ENCODE data around the gene DGKH.

Gene DGKH

DNA sequence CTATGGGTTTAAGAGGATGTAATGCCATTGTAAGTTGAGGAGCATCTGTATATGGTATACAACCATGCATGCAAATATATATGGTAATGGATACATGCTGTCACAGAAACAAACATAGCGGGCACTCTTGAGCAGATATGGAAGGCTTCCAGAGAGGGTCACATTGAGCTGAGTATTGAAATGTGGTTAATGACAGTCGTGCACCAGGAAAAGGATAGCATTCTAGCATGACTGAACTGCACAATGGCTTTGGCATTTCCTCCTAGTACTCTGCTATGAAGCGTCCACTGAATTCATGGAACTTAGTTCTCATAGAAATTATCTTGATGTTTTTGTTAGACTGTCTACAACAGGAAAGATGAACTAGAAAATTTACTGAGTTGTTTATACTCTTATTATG, 25.2 kb downstream of the DGKH start:
- TF ChIP-seq, protein P1, sequence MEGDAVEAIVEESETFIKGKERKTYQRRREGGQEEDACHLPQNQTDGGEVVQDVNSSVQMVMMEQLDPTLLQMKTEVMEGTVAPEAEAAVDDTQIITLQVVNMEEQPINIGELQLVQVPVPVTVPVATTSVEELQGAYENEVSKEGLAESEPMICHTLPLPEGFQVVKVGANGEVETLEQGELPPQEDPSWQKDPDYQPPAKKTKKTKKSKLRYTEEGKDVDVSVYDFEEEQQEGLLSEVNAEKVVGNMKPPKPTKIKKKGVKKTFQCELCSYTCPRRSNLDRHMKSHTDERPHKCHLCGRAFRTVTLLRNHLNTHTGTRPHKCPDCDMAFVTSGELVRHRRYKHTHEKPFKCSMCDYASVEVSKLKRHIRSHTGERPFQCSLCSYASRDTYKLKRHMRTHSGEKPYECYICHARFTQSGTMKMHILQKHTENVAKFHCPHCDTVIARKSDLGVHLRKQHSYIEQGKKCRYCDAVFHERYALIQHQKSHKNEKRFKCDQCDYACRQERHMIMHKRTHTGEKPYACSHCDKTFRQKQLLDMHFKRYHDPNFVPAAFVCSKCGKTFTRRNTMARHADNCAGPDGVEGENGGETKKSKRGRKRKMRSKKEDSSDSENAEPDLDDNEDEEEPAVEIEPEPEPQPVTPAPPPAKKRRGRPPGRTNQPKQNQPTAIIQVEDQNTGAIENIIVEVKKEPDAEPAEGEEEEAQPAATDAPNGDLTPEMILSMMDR (IDR thresholded peaks at IDR 0.05; ENCODE audit: poor library complexity, severe bottlenecking) = no peak
- DNase-seq (ENCODE audit: low spot score) = no peak
- Histone ChIP-seq H3K27me3 (ENCODE audit: insufficient read depth, poor library complexity, severe bottlenecking) (no peaks in the 10 kb centered on the region), H3K36me3 (ENCODE audit: low read depth) (peaks cover 14% of the 10 kb centered on the region), H3K27ac (ENCODE audit: poor library complexity, severe bottlenecking) (no peak overlapping the region), H3K4me3 (ENCODE audit: severe bottlenecking) (no peak overlapping the region), H3K9me3 (ENCODE audit: severe bottlenecking) (no peaks in the 10 kb centered on the region), H3K4me1 (ENCODE audit: insufficient read depth, poor library complexity, severe bottlenecking) (peaks cover 17% of the 10 kb centered on the region)
- ATAC-seq (ENCODE audit: low read depth) = no peak

GRCh38 chr13:42075517-42075916, 27.1 kb downstream of the DGKH start:
- no peak overlapping the region for H3K27ac ChIP-seq (ENCODE audit: poor library complexity, severe bottlenecking)
- H3K27me3 ChIP-seq (ENCODE audit: insufficient read depth, poor library complexity, severe bottlenecking) = no peaks in the 10 kb centered on the region
- no peak for DNase-seq (ENCODE audit: low spot score)
- peaks cover 17% of the 10 kb centered on the region for H3K4me1 ChIP-seq (ENCODE audit: insufficient read depth, poor library complexity, severe bottlenecking)
- H3K9me3 ChIP-seq (ENCODE audit: severe bottlenecking) = no peaks in the 10 kb centered on the region
- peaks cover 18% of the 10 kb centered on the region for H3K36me3 ChIP-seq (ENCODE audit: low read depth)
- no peak for ATAC-seq (ENCODE audit: low read depth)
- TF ChIP-seq, protein P1 (IDR thresholded peaks at IDR 0.05; ENCODE audit: poor library complexity, severe bottlenecking) = no peak
- no peak overlapping the region for H3K4me3 ChIP-seq (ENCODE audit: severe bottlenecking)

- Histone ChIP-seq H3K36me3 (ENCODE audit: low read depth) (peaks cover 24% of the 10 kb centered on the region), H3K4me3 (ENCODE audit: severe bottlenecking) (no peak overlapping the region), H3K4me1 (ENCODE audit: insufficient read depth, poor library complexity, severe bottlenecking) (peaks cover 17% of the 10 kb centered on the region), H3K27me3 (ENCODE audit: insufficient read depth, poor library complexity, severe bottlenecking) (no peaks in the 10 kb centered on the region), H3K27ac (ENCODE audit: poor library complexity, severe bottlenecking) (no peak overlapping the region), H3K9me3 (ENCODE audit: severe bottlenecking) (no peaks in the 10 kb centered on the region)
- no peak for ATAC-seq (ENCODE audit: low read depth)
- TF ChIP-seq, protein P1 (IDR thresholded peaks at IDR 0.05; ENCODE audit: poor library complexity, severe bottlenecking) = no peak
- DNase-seq (ENCODE audit: low spot score) = no peak
Measured at GRCh38 chr13:42076309-42076713, 27.9 kb downstream of the DGKH start.

GRCh38 chr13:42078128-42078808, 29.8 kb downstream of the DGKH start:
- Histone ChIP-seq H3K36me3 (ENCODE audit: low read depth) (peaks cover 23% of the 10 kb centered on the region), H3K4me1 (ENCODE audit: insufficient read depth, poor library complexity, severe bottlenecking) (peaks cover 17% of the 10 kb centered on the region), H3K4me3 (ENCODE audit: severe bottlenecking) (no peak overlapping the region), H3K27me3 (ENCODE audit: insufficient read depth, poor library complexity, severe bottlenecking) (no peaks in the 10 kb centered on the region), H3K27ac (ENCODE audit: poor library complexity, severe bottlenecking) (no peak overlapping the region), H3K9me3 (ENCODE audit: severe bottlenecking) (no peaks in the 10 kb centered on the region)
- no peak for DNase-seq (ENCODE audit: low spot score)
- ATAC-seq (ENCODE audit: low read depth) = no peak
- TF ChIP-seq, protein P1 (IDR thresholded peaks at IDR 0.05; ENCODE audit: poor library complexity, severe bottlenecking) = no peak

GRCh38 chr13:42083138-42083770, 34.8 kb downstream of the DGKH start:
- ATAC-seq (ENCODE audit: low read depth) (no peak), DNase-seq (ENCODE audit: low spot score) (no peak)
- Histone ChIP-seq H3K9me3 (ENCODE audit: severe bottlenecking) (no peaks in the 10 kb centered on the region), H3K4me1 (ENCODE audit: insufficient read depth, poor library complexity, severe bottlenecking) (no peaks in the 10 kb centered on the region), H3K27ac (ENCODE audit: poor library complexity, severe bottlenecking) (no peak overlapping the region), H3K4me3 (ENCODE audit: severe bottlenecking) (no peak overlapping the region), H3K36me3 (ENCODE audit: low read depth) (peaks cover 25% of the 10 kb centered on the region), H3K27me3 (ENCODE audit: insufficient read depth, poor library complexity, severe bottlenecking) (no peaks in the 10 kb centered on the region)
- TF ChIP-seq, protein P1 (IDR thresholded peaks at IDR 0.05; ENCODE audit: poor library complexity, severe bottlenecking) = no peak

All from RWPE2 (cell line).